Measurements from ENCODE around the gene LRRC7.

GRCh38 chr1:69523461-69523860, 44.3 kb upstream of the LRRC7 start:
- no peak for TF ChIP-seq POLR2AphosphoS5 (IDR thresholded peaks at IDR 0.05; ENCODE audit: borderline replicate concordance, low read depth, low read length)
- no peak for TF ChIP-seq FOXP2 (optimal IDR thresholded peaks at IDR 0.05; ENCODE audit: control extremely low read depth, extremely low read length, insufficient read depth)
- TF ChIP-seq EZH2 (IDR thresholded peaks at IDR 0.05) = no peak

Measured in SK-N-MC (cell line).